Astrocyte (in vitro differentiated cells and primary cell): Measurements from ENCODE around the gene LOXHD1. TPM values are rescaled to one million over a fixed set of nuclear protein-coding genes. Genes with fewer than 3 reads are reported as not detected.

ENCODE experiments used
- DNase-seq: peaks from one replicate; pipeline ENCODE4 v3.0.0-alpha.2; 2010; ENCODE audit warnings: low read depth
- FAIRE-seq: peaks from 2 replicates; lab custom pipeline; 2011; peaks lifted over from hg19 to GRCh38; lab: Jason Lieb, UNC
- H2AFZ ChIP-seq: 2 replicates; pipeline ENCODE4 v1.6.0; 2012; ENCODE audit warnings: low read depth, low read length, inconsistent platforms
- H3K27ac ChIP-seq: 2 replicates; pipeline ENCODE4 v1.5.1; 2011; ENCODE audit warnings: low read depth, low read length, inconsistent platforms
- H3K27me3 ChIP-seq: 2 replicates; pipeline ENCODE4 v1.6.0; 2011; ENCODE audit warnings: low read length, inconsistent platforms; ENCODE audit not compliant: insufficient read depth
- H3K36me3 ChIP-seq: 2 replicates; pipeline ENCODE4 v1.5.1; 2011; ENCODE audit warnings: low read length, inconsistent platforms; ENCODE audit not compliant: insufficient read depth
- H3K4me1 ChIP-seq: 2 replicates; pipeline ENCODE4 v1.5.1; 2011; ENCODE audit warnings: low read length, inconsistent platforms; ENCODE audit not compliant: insufficient read depth
- H3K4me2 ChIP-seq: 2 replicates; pipeline ENCODE4 v1.6.0; 2012; ENCODE audit warnings: low read length, inconsistent platforms
- H3K4me3 ChIP-seq: 2 replicates; pipeline ENCODE4 v1.5.1; 2011; ENCODE audit warnings: low read depth, mild to moderate bottlenecking, low read length, inconsistent platforms; ENCODE audit not compliant: insufficient read depth
- H3K79me2 ChIP-seq: 2 replicates; pipeline ENCODE4 v1.6.0; 2012; ENCODE audit warnings: mild to moderate bottlenecking, low read length, inconsistent platforms; ENCODE audit not compliant: insufficient read depth
- H3K9ac ChIP-seq: 2 replicates; pipeline ENCODE4 v1.6.0; 2012; ENCODE audit warnings: mild to moderate bottlenecking, low read length, inconsistent platforms
- H3K9me3 ChIP-seq: 2 replicates; pipeline ENCODE4 v1.5.1; 2012; ENCODE audit warnings: low read depth, mild to moderate bottlenecking, low read length, inconsistent platforms; ENCODE audit not compliant: insufficient read depth
- H4K20me1 ChIP-seq: 2 replicates; pipeline ENCODE4 v1.6.0; 2012; ENCODE audit warnings: low read length, inconsistent platforms; ENCODE audit not compliant: insufficient read depth
- H3K27ac Mint-ChIP-seq: one replicate; pipeline ENCODE4 v1.8.0; 2021; ENCODE audit warnings: mild to moderate bottlenecking, mixed read lengths; ENCODE audit not compliant: unreplicated experiment
- H3K27me3 Mint-ChIP-seq: one replicate; pipeline ENCODE4 v1.8.0; 2021; ENCODE audit warnings: low read depth, mixed read lengths; ENCODE audit not compliant: unreplicated experiment
- H3K36me3 Mint-ChIP-seq: one replicate; pipeline ENCODE4 v1.8.0; 2021; ENCODE audit warnings: low read depth, mixed read lengths; ENCODE audit not compliant: unreplicated experiment
- H3K4me1 Mint-ChIP-seq: one replicate; pipeline ENCODE4 v1.8.0; 2021; ENCODE audit warnings: low read depth, mixed read lengths; ENCODE audit not compliant: unreplicated experiment
- H3K4me3 Mint-ChIP-seq: one replicate; pipeline ENCODE4 v1.8.0; 2021; ENCODE audit warnings: mild to moderate bottlenecking, moderate library complexity, mixed read lengths; ENCODE audit not compliant: unreplicated experiment
- H3K9me3 Mint-ChIP-seq: one replicate; pipeline ENCODE4 v1.8.0; 2021; ENCODE audit warnings: mild to moderate bottlenecking, mixed read lengths; ENCODE audit not compliant: unreplicated experiment
- EZH2 ChIP-seq: IDR thresholded peaks from 2 replicates; pipeline ENCODE4 v1.6.1; 2012; ENCODE audit warnings: mild to moderate bottlenecking, low read length, inconsistent platforms; ENCODE audit not compliant: insufficient read depth
- total RNA-seq: library from RNA; stranded (reverse); gene quantifications from 2 replicates; pipeline ENCODE4 v1.2.1, GENCODE V29; 2021
- TF ChIP-seq, protein P1 (sequence below): IDR thresholded peaks from 2 replicates; pipeline ENCODE4 v1.5.1; 2011; ENCODE audit warnings: low read depth, mild to moderate bottlenecking, inconsistent platforms, low read length, moderate library complexity; ENCODE audit not compliant: insufficient read depth

LOXHD1 gene
- total RNA-seq, 1 donor from 2014 or later = not detected

GRCh38 chr18:46468426-46469180, 188.4 kb downstream of the LOXHD1 start:
- peaks cover 3% of the 10 kb centered on the region for H3K4me1 Mint-ChIP-seq
- Histone ChIP-seq H3K9me3 (no peaks in the 10 kb centered on the region), H4K20me1 (no peaks in the 10 kb centered on the region), H3K27ac (no peak overlapping the region), H2AFZ (no peak overlapping the region), H3K4me3 (no peak overlapping the region), H3K36me3 (no peaks in the 10 kb centered on the region), H3K9ac (no peak overlapping the region), H3K27me3 (peaks cover 2% of the 10 kb centered on the region), H3K79me2 (no peaks in the 10 kb centered on the region), H3K4me1 (no peaks in the 10 kb centered on the region), H3K4me2 (no peak overlapping the region)
- no peaks in the 10 kb centered on the region for H3K36me3 Mint-ChIP-seq
- no peak for FAIRE-seq
- TF ChIP-seq, protein P1, sequence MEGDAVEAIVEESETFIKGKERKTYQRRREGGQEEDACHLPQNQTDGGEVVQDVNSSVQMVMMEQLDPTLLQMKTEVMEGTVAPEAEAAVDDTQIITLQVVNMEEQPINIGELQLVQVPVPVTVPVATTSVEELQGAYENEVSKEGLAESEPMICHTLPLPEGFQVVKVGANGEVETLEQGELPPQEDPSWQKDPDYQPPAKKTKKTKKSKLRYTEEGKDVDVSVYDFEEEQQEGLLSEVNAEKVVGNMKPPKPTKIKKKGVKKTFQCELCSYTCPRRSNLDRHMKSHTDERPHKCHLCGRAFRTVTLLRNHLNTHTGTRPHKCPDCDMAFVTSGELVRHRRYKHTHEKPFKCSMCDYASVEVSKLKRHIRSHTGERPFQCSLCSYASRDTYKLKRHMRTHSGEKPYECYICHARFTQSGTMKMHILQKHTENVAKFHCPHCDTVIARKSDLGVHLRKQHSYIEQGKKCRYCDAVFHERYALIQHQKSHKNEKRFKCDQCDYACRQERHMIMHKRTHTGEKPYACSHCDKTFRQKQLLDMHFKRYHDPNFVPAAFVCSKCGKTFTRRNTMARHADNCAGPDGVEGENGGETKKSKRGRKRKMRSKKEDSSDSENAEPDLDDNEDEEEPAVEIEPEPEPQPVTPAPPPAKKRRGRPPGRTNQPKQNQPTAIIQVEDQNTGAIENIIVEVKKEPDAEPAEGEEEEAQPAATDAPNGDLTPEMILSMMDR = no peak
- TF ChIP-seq EZH2 = no peak
- H3K4me3 Mint-ChIP-seq = no peak overlapping the region
- DNase-seq = no peak
- H3K9me3 Mint-ChIP-seq = peaks cover 2% of the 10 kb centered on the region
- peaks cover 56% of the 10 kb centered on the region for H3K27me3 Mint-ChIP-seq
- no peak overlapping the region for H3K27ac Mint-ChIP-seq

GRCh38 chr18:46466234-46467160, 190.5 kb downstream of the LOXHD1 start:
- Mint-ChIP-seq H3K36me3 (no peaks in the 10 kb centered on the region), H3K9me3 (peaks cover 2% of the 10 kb centered on the region), H3K27ac (no peak overlapping the region), H3K27me3 (peaks cover 53% of the 10 kb centered on the region), H3K4me3 (no peak overlapping the region), H3K4me1 (peaks cover 3% of the 10 kb centered on the region)
- H3K27ac ChIP-seq = no peak overlapping the region
- H3K4me1 ChIP-seq = no peaks in the 10 kb centered on the region
- TF ChIP-seq, protein P1 = no peak
- no peak for TF ChIP-seq EZH2
- DNase-seq (no peak), FAIRE-seq (no peak)
- no peak overlapping the region for H3K9ac ChIP-seq
- no peak overlapping the region for H3K4me3 ChIP-seq
- H3K36me3 ChIP-seq = no peaks in the 10 kb centered on the region
- H4K20me1 ChIP-seq = no peaks in the 10 kb centered on the region
- no peak overlapping the region for H2AFZ ChIP-seq
- peaks cover 6% of the 10 kb centered on the region for H3K27me3 ChIP-seq
- H3K9me3 ChIP-seq = no peaks in the 10 kb centered on the region
- H3K79me2 ChIP-seq = no peaks in the 10 kb centered on the region
- H3K4me2 ChIP-seq = no peak overlapping the region
